Endothelial cell of umbilical vein (primary cell): Measurements from ENCODE around the gene MAP4K5. TPM values are rescaled to one million over a fixed set of nuclear protein-coding genes. Genes with fewer than 3 reads are reported as not detected.

Experiments
- BruUV-seq: library from RNA; stranded (reverse); fragments of 400-500 nt; replicated peaks from 2 replicates; lab custom pipeline; 2021; lab: Mats Ljungman, UMichigan
- CTCF ChIA-PET: fragments of 300-600, 350-600 bp; sonication (Branson Sonifier 250); formaldehyde crosslinking; loops from one replicate; lab custom pipeline; 2021; ENCODE audit warnings: antibody characterized with exemption, inconsistent platforms; lab: Charles Lee
- POLR2A ChIA-PET: fragments of 300-600, 350-600 bp; sonication (Branson Sonifier 250); formaldehyde crosslinking; loops from one replicate; lab custom pipeline; 2021; ENCODE audit warnings: antibody characterized with exemption, inconsistent platforms; lab: Charles Lee
- DNase-seq: peaks from one replicate; pipeline ENCODE4 v3.0.0-alpha.2; 2011; ENCODE audit warnings: low read depth, low spot score
- FAIRE-seq: peaks from 2 replicates; lab custom pipeline; 2011; peaks lifted over from hg19 to GRCh38; lab: Jason Lieb, UNC
- H2AFZ ChIP-seq: 2 replicates; pipeline ENCODE4 v1.6.0; 2012; ENCODE audit warnings: low read depth, low read length, control low read depth, inconsistent platforms
- H3K27ac ChIP-seq: 2 replicates; pipeline ENCODE4 v1.5.1; 2011; ENCODE audit warnings: low read depth, mild to moderate bottlenecking, control low read depth, low read length, moderate library complexity; ENCODE audit not compliant: insufficient read depth
- H3K27me3 ChIP-seq, 2 experiments: 2 replicates each; pipeline versions ENCODE4 v1.6.0 to v1.6.1; 2011; ENCODE audit warnings: low read length in 2 of 2, mixed read lengths in 1 of 2; ENCODE audit not compliant: control insufficient read depth in 2 of 2, insufficient read depth in 2 of 2
- H3K36me3 ChIP-seq, 2 experiments: 2 replicates in 1 of 2; 3 replicates in 1 of 2; pipeline ENCODE4 v1.5.1; 2011; ENCODE audit warnings: low read length in 2 of 2, mild to moderate bottlenecking in 1 of 2, moderate library complexity in 1 of 2; ENCODE audit not compliant: control insufficient read depth in 2 of 2, insufficient read depth in 2 of 2; ENCODE audit errors: extremely low read depth in 1 of 2
- H3K4me1 ChIP-seq: 3 replicates; pipeline ENCODE4 v1.5.1; 2011; ENCODE audit warnings: mild to moderate bottlenecking, low read length; ENCODE audit not compliant: control insufficient read depth, insufficient read depth; ENCODE audit errors: extremely low read depth
- H3K4me2 ChIP-seq: 2 replicates; pipeline ENCODE4 v1.6.1; 2011; ENCODE audit warnings: low read length, control low read depth, mixed read lengths; ENCODE audit not compliant: insufficient read depth
- H3K4me3 ChIP-seq, 3 experiments: fragments of 200-600 bp in 1 of 3; sonication (generic), shearing (Covaris generic) in 1 of 3; replicated peaks in 1 of 3; 2 replicates each; pipeline ENCODE4 v1.5.1; 2011 to 2016; ENCODE audit warnings: control low read depth in 3 of 3, low read length in 3 of 3, mild to moderate bottlenecking in 2 of 3, inconsistent platforms in 1 of 3, low read depth in 1 of 3, moderate library complexity in 1 of 3; ENCODE audit not compliant: insufficient read depth in 1 of 3
- H3K79me2 ChIP-seq: 2 replicates; pipeline ENCODE4 v1.6.0; 2012; ENCODE audit warnings: low read length, inconsistent platforms; ENCODE audit not compliant: control insufficient read depth, insufficient read depth
- H3K9ac ChIP-seq: replicated peaks from 2 replicates; pipeline ENCODE3; 2011; ENCODE audit warnings: low read length, control low read depth; ENCODE audit not compliant: insufficient read depth; ENCODE audit errors: extremely low read depth
- H3K9me1 ChIP-seq: replicated peaks from 3 replicates; pipeline ENCODE4 v1.6.0; 2011; ENCODE audit warnings: mild to moderate bottlenecking, low read length; ENCODE audit not compliant: control insufficient read depth, insufficient read depth; ENCODE audit errors: extremely low read depth
- H3K9me3 ChIP-seq: replicated peaks from 2 replicates; pipeline ENCODE4 v1.5.1; 2012; ENCODE audit warnings: low read length, inconsistent platforms; ENCODE audit not compliant: control insufficient read depth, insufficient read depth
- H4K20me1 ChIP-seq: replicated peaks from 2 replicates; pipeline ENCODE3; 2011; ENCODE audit warnings: mild to moderate bottlenecking, low read length; ENCODE audit not compliant: control insufficient read depth, insufficient read depth; ENCODE audit errors: extremely low read depth
- CTCF ChIP-seq, 2 donors: IDR thresholded peaks; 1 replicate in 1 of 2; 2 replicates in 1 of 2; pipeline ENCODE4 v1.5.1; 2011; ENCODE audit warnings: low read length in 2 of 2, mild to moderate bottlenecking in 2 of 2, moderate library complexity in 2 of 2, control low read depth in 1 of 2, inconsistent platforms in 1 of 2, low read depth in 1 of 2; ENCODE audit not compliant: insufficient read depth in 1 of 2; ENCODE audit errors: extremely low read depth in 1 of 2
- FOS ChIP-seq: IDR thresholded peaks from 2 replicates; pipeline ENCODE4 v1.6.1; 2011; ENCODE audit warnings: mild to moderate bottlenecking, low read length, moderate library complexity, borderline replicate concordance; ENCODE audit not compliant: insufficient read depth
- JUN ChIP-seq: IDR thresholded peaks from 2 replicates; pipeline ENCODE4 v1.6.1; 2011; ENCODE audit warnings: borderline replicate concordance, low read depth; ENCODE audit not compliant: insufficient read length, insufficient read depth
- POLR2A ChIP-seq: IDR thresholded peaks from 2 replicates; pipeline ENCODE4 v1.6.1; 2012; ENCODE audit warnings: low read depth, mild to moderate bottlenecking, control low read depth, low read length
- dilution Hi-C: fragments of 300-500 bp; cut with MboI; formaldehyde crosslinking; loops from one replicate; pipeline ENCODE4 v1.15.0; 2019; ENCODE audit warnings: low sequenced_read_pairs; ENCODE audit not compliant: extremely low pct_ligation_motif_present
- intact Hi-C: fragments of 100-400 bp; cut with micrococcal nuclease; formaldehyde crosslinking; loops from one replicate; pipeline ENCODE4 v1.10.0; 2022
- polyA plus RNA-seq, 4 experiments: library from polyadenylated mRNA; depleted of rRNA in 3 of 4; stranded (reverse) in 3 of 4; unstranded in 1 of 4; fragments of >200 nt; gene quantifications; 2 replicates each; pipeline versions ENCODE4 v1.2.1 to v1.2.3, GENCODE V29; 2011 to 2012; ENCODE audit warnings: missing spikeins in 1 of 4
- total RNA-seq: library from RNA; stranded (reverse); gene quantifications from 2 replicates; pipeline ENCODE4 v1.2.3, GENCODE V29; 2021

Gene MAP4K5
- total and polyA plus RNA-seq, 2 donors (not counting 3 experiments of a cell fraction or from before 2014, with no cell fraction given) = 17.4 to 73.7 TPM

- no peak overlapping the region for H3K4me3 ChIP-seq
- no peak overlapping the region for H3K27ac ChIP-seq
- H2AFZ ChIP-seq = no peak overlapping the region
- H3K9me3 ChIP-seq = no peaks in the 10 kb centered on the region
- BruUV-seq = no TSS peak
- dilution Hi-C loops = no loop called here
- H4K20me1 ChIP-seq = no peaks in the 10 kb centered on the region
- H3K79me2 ChIP-seq = no peaks in the 10 kb centered on the region
- no peak overlapping the region for H3K9ac ChIP-seq
- H3K4me2 ChIP-seq = no peak overlapping the region
- H3K27me3 ChIP-seq = no peaks in the 10 kb centered on the region
- H3K9me1 ChIP-seq = no peaks in the 10 kb centered on the region
- TF ChIP-seq FOS (no peak), POLR2A (no peak), JUN (no peak), CTCF (IDR thresholded peaks at IDR 0.05; ENCODE audit: extremely low read depth in 1 of 2, insufficient read depth in 1 of 2, low read depth in 1 of 2, low read length in 2 of 2) (no peak)
- DNase-seq = no peak
- FAIRE-seq = no peak
- intact Hi-C loops = no loop called here
- no peaks in the 10 kb centered on the region for H3K4me1 ChIP-seq
- ChIA-PET CTCF (interaction anchor here (1.3 kb wide), 1 partner anchor 69 kb away, joined by 6 read pairs; no protein-coding TSS in a partner anchor), POLR2A (no interaction called here)
- H3K36me3 ChIP-seq = no peaks in the 10 kb centered on the region
Measured at GRCh38 chr14:50389668-50390441, 142.5 kb downstream of the MAP4K5 start.
